K562 (cell line): ENCODE data around the gene HAPLN3. TPM values are rescaled to one million over a fixed set of nuclear protein-coding genes. Genes with fewer than 3 reads are reported as not detected.

Source experiments
- ARID3A ChIP-seq: IDR thresholded peaks from 2 replicates; pipeline ENCODE4 v1.6.1; 2012; ENCODE audit warnings: low read depth, low read length, improper control_type of control experiment, borderline replicate concordance
- BRD9 ChIP-seq: fragments of 450-650 bp; IDR thresholded peaks from 2 replicates; pipeline ENCODE4 v1.6.1; 2018; ENCODE audit warnings: low read depth; ENCODE audit not compliant: partially characterized antibody
- DPF2 ChIP-seq: fragments of 450-650 bp; IDR thresholded peaks from 2 replicates; pipeline ENCODE4 v1.6.1; 2016
- LEF1 ChIP-seq: fragments of 450-650 bp; IDR thresholded peaks from 2 replicates; pipeline ENCODE4 v1.6.1; 2016; ENCODE audit warnings: mild to moderate bottlenecking
- NFATC3 ChIP-seq: fragments of 450-650 bp; IDR thresholded peaks from 2 replicates; pipeline ENCODE4 v1.6.1; 2017; ENCODE audit warnings: mild to moderate bottlenecking
- NR4A1 ChIP-seq, 2 experiments: fragments of 250-450 bp in 1 of 2; fragments of 450-650 bp in 1 of 2; sonication (Bioruptor Pico) in 1 of 2; IDR thresholded peaks; 2 replicates each; pipeline versions ENCODE4 v1.4.0 to v1.6.1; 2016 to 2020; ENCODE audit warnings: mild to moderate bottlenecking in 2 of 2, missing compliant biosample characterization in 1 of 2, missing genetic modification characterization in 1 of 2, moderate library complexity in 1 of 2
- OTX1 ChIP-seq: fragments of 450-650 bp; formaldehyde crosslinking; IDR thresholded peaks from 2 replicates; pipeline ENCODE4 v1.4.0; 2022; ENCODE audit warnings: mild to moderate bottlenecking
- RCOR1 ChIP-seq, 2 experiments: IDR thresholded peaks; 2 replicates each; pipeline ENCODE4 v1.6.1; 2012; ENCODE audit warnings: low read depth in 2 of 2, low read length in 2 of 2, borderline replicate concordance in 1 of 2, improper control_type of control experiment in 1 of 2
- TCF3 ChIP-seq: sonication (generic); formaldehyde crosslinking; IDR thresholded peaks from 2 replicates; pipeline ENCODE4 v1.4.0; 2020; ENCODE audit warnings: mild to moderate bottlenecking, missing genetic modification reagents
- TRIM24 ChIP-seq, 2 experiments: fragments of 450-650 bp; IDR thresholded peaks; 2 replicates each; pipeline ENCODE4 v1.6.1; 2016
- ZNF584 ChIP-seq: fragments of 200-800 bp; sonication (Bioruptor generic); IDR thresholded peaks from 2 replicates; pipeline ENCODE4 v1.6.1; 2016; ENCODE audit warnings: low read depth, mild to moderate bottlenecking, missing genetic modification characterization, missing compliant biosample characterization
- ZNF668 ChIP-seq: fragments of 250-450 bp; sonication (Bioruptor Pico); IDR thresholded peaks from 2 replicates; pipeline ENCODE4 v1.8.0; 2022; ENCODE audit warnings: mild to moderate bottlenecking, inconsistent platforms
- ZNF766 ChIP-seq: fragments of 200-800 bp; sonication (Bioruptor generic); conservative IDR thresholded peaks from 2 replicates; pipeline ENCODE4 v1.6.1; 2016; ENCODE audit warnings: missing genetic modification characterization, missing compliant biosample characterization
- polyA plus RNA-seq, 8 experiments: library from polyadenylated mRNA; depleted of rRNA in 4 of 8; stranded (reverse) in 5 of 8; unstranded in 3 of 8; fragments of >200 nt; fragmentation: Nextera tagmentation in 2 of 8; fragmentation: Illumina TruSeq in 1 of 8; extraction: Ambion mirVana in 2 of 8; extraction: Trizol in 1 of 8; gene quantifications; 2 replicates each; pipeline versions ENCODE4 v1.2.1 to v1.2.3, GENCODE V29; 2011 to 2014; ENCODE audit warnings: inconsistent platforms in 1 of 8, missing spikeins in 1 of 8
- total RNA-seq, 7 experiments: library from RNA; depleted of rRNA in 6 of 7; stranded (reverse); fragments of >200 nt in 6 of 7; fragmentation: Illumina TruSeq in 2 of 7; extraction: Trizol in 2 of 7; gene quantifications; 2 replicates each; pipeline versions ENCODE4 v1.2.1 to v1.2.3, GENCODE V29; 2011 to 2021; ENCODE audit warnings: low replicate concordance in 1 of 7
- TF ChIP-seq, protein P1 (sequence below): sonication (generic); formaldehyde crosslinking; IDR thresholded peaks from 2 replicates; pipeline ENCODE4 v1.8.0; 2022; ENCODE audit warnings: missing genetic modification reagents, mild to moderate bottlenecking, moderate library complexity, borderline replicate concordance
- TF ChIP-seq, protein P2 (sequence below): fragments of 450-650 bp; formaldehyde crosslinking; conservative IDR thresholded peaks from 2 replicates; pipeline ENCODE4 v1.4.0; 2022; ENCODE audit warnings: mild to moderate bottlenecking, missing genetic modification characterization

Gene HAPLN3
- total and polyA plus RNA-seq, 9 of the 15 experiments (the other 6 are each of a cell fraction or from before 2014, with no cell fraction given), result 0.04 to 2.4 (median 0.65) TPM

DNA sequence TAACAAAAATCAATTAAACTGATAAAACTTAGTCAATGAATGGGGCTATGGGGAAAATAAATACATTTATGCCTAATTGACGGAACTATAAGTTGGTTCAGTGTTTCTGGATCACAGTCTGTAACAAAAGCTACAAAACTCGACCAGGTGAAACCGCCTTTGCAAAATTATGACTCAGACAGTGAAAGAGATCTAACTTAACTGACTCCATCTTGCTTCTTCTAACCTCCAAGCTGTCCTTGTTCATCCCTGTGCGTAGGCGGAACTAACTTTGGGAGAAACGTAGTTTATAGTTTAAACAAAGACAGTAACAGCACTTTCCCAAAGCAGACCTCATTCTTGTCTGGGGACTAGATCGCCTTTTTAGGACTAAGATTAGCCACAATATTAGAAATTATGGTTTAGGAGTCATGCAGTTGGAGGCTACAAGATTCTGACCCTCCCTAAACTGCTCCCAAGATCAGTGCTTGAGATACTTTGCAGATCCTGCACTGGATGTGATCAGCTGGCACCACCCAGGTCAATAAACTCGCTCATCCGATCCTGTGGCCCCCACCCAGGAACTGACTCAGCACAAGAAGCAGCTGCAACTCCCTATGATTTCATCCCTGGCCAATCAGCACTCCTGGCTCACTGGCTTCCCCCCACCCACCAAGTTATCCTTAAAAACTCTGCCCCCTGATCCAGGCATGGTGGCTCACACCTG, 25.0 kb upstream of the HAPLN3 start (continued):
- peak in 1 of 2 experiments; percentile 39; a peak in 2 of 4 replicates for TF ChIP-seq TRIM24 (IDR thresholded peaks at IDR 0.05)
- peak; percentile 89 for TF ChIP-seq ZNF668 (CRISPR knock-in tag)
- peak; percentile 81 for TF ChIP-seq ZNF766 (CRISPR knock-in tag)
- TF ChIP-seq LEF1, result peak; percentile 41; the same call in 1 of the 2 replicates
- TF ChIP-seq ZNF584 (CRISPR knock-in tag), result peak; percentile 93
- no peak for TF ChIP-seq NFATC3
- TF ChIP-seq NR4A1 (CRISPR knock-in tag; IDR thresholded peaks at IDR 0.05), result no peak
- TF ChIP-seq NR4A1 (tag; IDR thresholded peaks at IDR 0.05), result peak; percentile 95
- TF ChIP-seq DPF2, result peak; percentile 67
- peak in 1 of 2 experiments; percentile 28; a peak in 1 of 4 replicates for TF ChIP-seq RCOR1 (IDR thresholded peaks at IDR 0.05; ENCODE audit: borderline replicate concordance in 1 of 2, low read depth in 2 of 2, low read length in 2 of 2)
- TF ChIP-seq, protein P1, sequence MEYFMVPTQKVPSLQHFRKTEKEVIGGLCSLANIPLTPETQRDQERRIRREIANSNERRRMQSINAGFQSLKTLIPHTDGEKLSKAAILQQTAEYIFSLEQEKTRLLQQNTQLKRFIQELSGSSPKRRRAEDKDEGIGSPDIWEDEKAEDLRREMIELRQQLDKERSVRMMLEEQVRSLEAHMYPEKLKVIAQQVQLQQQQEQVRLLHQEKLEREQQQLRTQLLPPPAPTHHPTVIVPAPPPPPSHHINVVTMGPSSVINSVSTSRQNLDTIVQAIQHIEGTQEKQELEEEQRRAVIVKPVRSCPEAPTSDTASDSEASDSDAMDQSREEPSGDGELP (CRISPR knock-in tag), result peak; percentile 93
- TF ChIP-seq OTX1, result no peak
- peak; percentile 50 for TF ChIP-seq BRD9
- TF ChIP-seq, protein P2, sequence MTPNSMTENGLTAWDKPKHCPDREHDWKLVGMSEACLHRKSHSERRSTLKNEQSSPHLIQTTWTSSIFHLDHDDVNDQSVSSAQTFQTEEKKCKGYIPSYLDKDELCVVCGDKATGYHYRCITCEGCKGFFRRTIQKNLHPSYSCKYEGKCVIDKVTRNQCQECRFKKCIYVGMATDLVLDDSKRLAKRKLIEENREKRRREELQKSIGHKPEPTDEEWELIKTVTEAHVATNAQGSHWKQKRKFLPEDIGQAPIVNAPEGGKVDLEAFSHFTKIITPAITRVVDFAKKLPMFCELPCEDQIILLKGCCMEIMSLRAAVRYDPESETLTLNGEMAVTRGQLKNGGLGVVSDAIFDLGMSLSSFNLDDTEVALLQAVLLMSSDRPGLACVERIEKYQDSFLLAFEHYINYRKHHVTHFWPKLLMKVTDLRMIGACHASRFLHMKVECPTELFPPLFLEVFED (CRISPR knock-in tag), result 0 out of 2 replicates have a peak, but pooled peaks have one; percentile 9
- TF ChIP-seq ARID3A, result 0 out of 2 replicates have a peak, but pooled peaks have one; percentile 20
- peak; percentile 12; the same call in 1 of the 2 replicates for TF ChIP-seq TCF3 (CRISPR knock-in tag)
